CD14-positive monocyte (primary cell): ENCODE measurements around the gene TRIM27. TPM values are rescaled to one million over a fixed set of nuclear protein-coding genes. Genes with fewer than 3 reads are reported as not detected.

Source experiments
- DNase-seq, 3 donors: peaks; one replicate each; pipeline ENCODE4 v3.0.0-alpha.2; 2011 to 2022
- H2AFZ ChIP-seq: 2 replicates; pipeline ENCODE4 v1.6.0; 2012; ENCODE audit warnings: mild to moderate bottlenecking, low read depth, low read length, inconsistent platforms; ENCODE audit not compliant: insufficient read depth, poor library complexity, severe bottlenecking
- H3K27ac ChIP-seq, 2 donors: 1 replicate in 1 of 2; 2 replicates in 1 of 2; pipeline ENCODE4 v1.5.1; 2012 to 2013; ENCODE audit warnings: low read length in 2 of 2, control low read depth in 1 of 2, inconsistent platforms in 1 of 2, low read depth in 1 of 2, mild to moderate bottlenecking in 1 of 2
- H3K27me3 ChIP-seq, 2 donors: one replicate each; pipeline versions ENCODE4 v1.6.0 to v1.6.1; 2011 to 2013; ENCODE audit warnings: low read length in 2 of 2; ENCODE audit not compliant: control insufficient read depth in 2 of 2, insufficient read depth in 2 of 2
- H3K36me3 ChIP-seq, 2 donors: replicated peaks in 1 of 2; 1 replicate in 1 of 2; 2 replicates in 1 of 2; pipeline versions ENCODE4 v1.5.1 to v1.6.1; 2012 to 2013; ENCODE audit warnings: low read length in 2 of 2, control low read depth in 1 of 2, inconsistent platforms in 1 of 2, mild to moderate bottlenecking in 1 of 2; ENCODE audit not compliant: insufficient read depth in 2 of 2, control insufficient read depth in 1 of 2
- H3K4me1 ChIP-seq, 2 donors: 1 replicate in 1 of 2; 2 replicates in 1 of 2; pipeline versions ENCODE4 v1.5.1 to v1.6.1; 2012 to 2013; ENCODE audit warnings: low read length in 2 of 2, control low read depth in 1 of 2, inconsistent platforms in 1 of 2, mild to moderate bottlenecking in 1 of 2, moderate library complexity in 1 of 2; ENCODE audit not compliant: insufficient read depth in 2 of 2, control insufficient read depth in 1 of 2
- H3K4me2 ChIP-seq: replicated peaks from 2 replicates; pipeline ENCODE3; 2012; ENCODE audit warnings: low read length, moderate library complexity, mild to moderate bottlenecking; ENCODE audit not compliant: poor library complexity, severe bottlenecking; ENCODE audit errors: extremely low read depth
- H3K4me3 ChIP-seq, 3 experiments: fragments of 200-600 bp in 1 of 3; sonication (generic) in 1 of 3; replicated peaks in 1 of 3; 1 replicate in 2 of 3; 2 replicates in 1 of 3; pipeline ENCODE4 v1.5.1; 2011 to 2013; ENCODE audit warnings: low read length in 3 of 3, mild to moderate bottlenecking in 3 of 3, control low read depth in 2 of 3, low read depth in 2 of 3, inconsistent platforms in 1 of 3, moderate library complexity in 1 of 3
- H3K79me2 ChIP-seq: 2 replicates; pipeline ENCODE4 v1.6.0; 2012; ENCODE audit warnings: mild to moderate bottlenecking, control low read depth, inconsistent platforms, low read length, moderate library complexity; ENCODE audit not compliant: insufficient read depth
- H3K9ac ChIP-seq: 2 replicates; pipeline ENCODE4 v1.6.0; 2017; ENCODE audit warnings: low read length, mild to moderate bottlenecking; ENCODE audit not compliant: insufficient read depth, poor library complexity, severe bottlenecking
- H3K9me3 ChIP-seq, 2 donors: replicated peaks in 1 of 2; 1 replicate in 1 of 2; 2 replicates in 1 of 2; pipeline versions ENCODE4 v1.5.1 to v1.6.1; 2012 to 2013; ENCODE audit warnings: low read length in 2 of 2, control low read depth in 1 of 2; ENCODE audit not compliant: control insufficient read depth in 1 of 2, insufficient read depth in 1 of 2
- H4K20me1 ChIP-seq: 2 replicates; pipeline ENCODE4 v1.6.0; 2012; ENCODE audit warnings: mild to moderate bottlenecking, low read length, control low read depth, moderate library complexity; ENCODE audit not compliant: insufficient read depth
- H3K27ac Mint-ChIP-seq, 7 donors: one replicate each; pipeline ENCODE4 v1.8.0; 2020; ENCODE audit warnings: mild to moderate bottlenecking in 7 of 7, mixed read lengths in 7 of 7, moderate library complexity in 6 of 7, inconsistent platforms in 2 of 7
- H3K27me3 Mint-ChIP-seq, 3 donors: one replicate each; pipeline ENCODE4 v1.8.0; 2021 to 2022; ENCODE audit warnings: low read depth in 3 of 3, mild to moderate bottlenecking in 3 of 3, mixed read lengths in 3 of 3, moderate library complexity in 3 of 3, inconsistent platforms in 1 of 3
- H3K36me3 Mint-ChIP-seq, 2 donors: one replicate each; pipeline ENCODE4 v1.8.0; 2020; ENCODE audit warnings: mixed read lengths in 2 of 2, inconsistent platforms in 1 of 2, mild to moderate bottlenecking in 1 of 2
- H3K4me1 Mint-ChIP-seq: one replicate; pipeline ENCODE4 v1.8.0; 2020; ENCODE audit warnings: mild to moderate bottlenecking, mixed read lengths
- H3K4me3 Mint-ChIP-seq, 2 donors: one replicate each; pipeline ENCODE4 v1.8.0; 2020; ENCODE audit warnings: mild to moderate bottlenecking in 2 of 2, mixed read lengths in 2 of 2, moderate library complexity in 1 of 2
- H3K9me3 Mint-ChIP-seq, 7 donors: one replicate each; pipeline ENCODE4 v1.8.0; 2020 to 2022; ENCODE audit warnings: mixed read lengths in 7 of 7, mild to moderate bottlenecking in 6 of 7, moderate library complexity in 6 of 7, inconsistent platforms in 2 of 7
- WGBS: methylation state at CpG from one replicate; pipeline ENCODE4 v1.1.5; 2013; ENCODE audit warnings: missing lambda C conversion rate; ENCODE audit not compliant: insufficient coverage; 5-methylcytosine and 5-hydroxymethylcytosine counted together
- intact Hi-C, 2 donors: fragments of 100-400 bp; cut with micrococcal nuclease; formaldehyde crosslinking; loops; one replicate each; pipeline versions ENCODE4 v1.15.0 to v1.15.1; 2023
- polyA plus RNA-seq, 3 donors: library from polyadenylated mRNA; depleted of rRNA in 1 of 3; unstranded in 2 of 3; stranded (reverse) in 1 of 3; fragments of 300-500 nt in 2 of 3; fragments of >200 nt in 1 of 3; fragmentation: Illumina TruSeq in 2 of 3; gene quantifications; 1 replicate in 2 of 3; 2 replicates in 1 of 3; pipeline ENCODE4 v1.2.3, GENCODE V29; 2012 to 2021
- TF ChIP-seq, protein P1 (sequence below): fragments of 200-600 bp; IDR thresholded peaks from one replicate; pipeline ENCODE4 v1.8.0; 2022; ENCODE audit warnings: antibody characterized with exemption, mild to moderate bottlenecking

Gene TRIM27
- polyA plus RNA-seq, 3 donors = 39.2 to 44.0 (median 42.2) TPM

DNA sequence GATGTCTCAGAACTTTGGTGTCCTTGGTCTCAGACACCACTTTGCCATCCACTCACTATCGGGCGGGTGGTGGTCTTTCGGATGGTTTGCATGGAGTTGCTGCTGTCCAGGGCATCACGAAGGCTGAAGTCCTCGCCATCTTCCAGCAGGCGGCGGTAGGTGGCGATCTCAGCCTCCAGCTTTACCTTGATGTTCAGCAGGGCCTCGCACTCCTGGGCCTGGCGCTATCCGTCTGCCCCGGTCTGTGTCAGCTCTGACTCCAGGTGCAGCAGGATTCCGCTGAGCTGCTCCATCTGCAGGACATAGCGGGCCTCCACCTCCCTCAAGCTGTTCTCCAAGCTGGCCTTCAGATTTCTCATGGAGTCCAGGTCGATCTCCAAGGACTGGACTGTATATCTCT lies 45.3 kb upstream of the TRIM27 start:
- Histone ChIP-seq H3K27me3 (peaks cover 0 to 5% of the 10 kb centered on the region in 2 donors), H3K9me3 (peaks cover 8 to 11% of the 10 kb centered on the region in 2 donors), H3K9ac (no peak overlapping the region), H2AFZ (no peak overlapping the region), H3K4me3 (no peak overlapping the region), H3K4me1 (no peaks in the 10 kb centered on the region), H3K36me3 (no peaks in the 10 kb centered on the region), H3K27ac (no peak overlapping the region), H3K79me2 (no peaks in the 10 kb centered on the region), H4K20me1 (no peaks in the 10 kb centered on the region), H3K4me2 (no peak overlapping the region)
- intact Hi-C loops = no loop called here
- no peak for DNase-seq
- Mint-ChIP-seq H3K9me3 (peaks cover 14 to 42% (median 22%) of the 10 kb centered on the region in 7 donors), H3K27me3 (peaks cover 4 to 14% (median 13%) of the 10 kb centered on the region in 3 donors), H3K36me3 (no peaks in the 10 kb centered on the region), H3K27ac (no peak overlapping the region), H3K4me1 (no peaks in the 10 kb centered on the region), H3K4me3 (no peak overlapping the region)
- TF ChIP-seq, protein P1, sequence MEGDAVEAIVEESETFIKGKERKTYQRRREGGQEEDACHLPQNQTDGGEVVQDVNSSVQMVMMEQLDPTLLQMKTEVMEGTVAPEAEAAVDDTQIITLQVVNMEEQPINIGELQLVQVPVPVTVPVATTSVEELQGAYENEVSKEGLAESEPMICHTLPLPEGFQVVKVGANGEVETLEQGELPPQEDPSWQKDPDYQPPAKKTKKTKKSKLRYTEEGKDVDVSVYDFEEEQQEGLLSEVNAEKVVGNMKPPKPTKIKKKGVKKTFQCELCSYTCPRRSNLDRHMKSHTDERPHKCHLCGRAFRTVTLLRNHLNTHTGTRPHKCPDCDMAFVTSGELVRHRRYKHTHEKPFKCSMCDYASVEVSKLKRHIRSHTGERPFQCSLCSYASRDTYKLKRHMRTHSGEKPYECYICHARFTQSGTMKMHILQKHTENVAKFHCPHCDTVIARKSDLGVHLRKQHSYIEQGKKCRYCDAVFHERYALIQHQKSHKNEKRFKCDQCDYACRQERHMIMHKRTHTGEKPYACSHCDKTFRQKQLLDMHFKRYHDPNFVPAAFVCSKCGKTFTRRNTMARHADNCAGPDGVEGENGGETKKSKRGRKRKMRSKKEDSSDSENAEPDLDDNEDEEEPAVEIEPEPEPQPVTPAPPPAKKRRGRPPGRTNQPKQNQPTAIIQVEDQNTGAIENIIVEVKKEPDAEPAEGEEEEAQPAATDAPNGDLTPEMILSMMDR = no peak
- WGBS = 95% methylated on average over 15 of the region's 15 CpGs

DNA sequence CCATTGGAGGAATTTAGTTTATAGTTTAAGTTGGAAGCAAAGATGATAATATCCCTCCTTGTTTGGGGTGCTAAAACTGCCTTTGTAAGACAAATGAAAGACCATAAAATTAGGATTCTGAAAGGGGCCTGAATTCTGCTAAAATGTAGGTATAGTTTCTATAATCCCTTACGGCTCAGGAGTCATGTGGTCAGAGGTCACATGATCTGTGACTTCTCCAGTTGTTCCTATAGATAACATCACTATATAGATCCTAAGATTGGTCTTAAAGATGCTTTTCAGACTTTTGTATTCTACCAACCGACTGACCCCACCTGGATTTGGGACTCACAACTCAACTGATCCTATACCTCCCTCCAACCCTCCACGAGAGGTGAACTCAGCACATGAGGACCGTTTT lies 44.7 kb upstream of the TRIM27 start:
- intact Hi-C loops = no loop called here
- Histone ChIP-seq H3K9ac (no peak overlapping the region), H3K9me3 (peaks cover 8 to 11% of the 10 kb centered on the region in 2 donors), H3K4me2 (no peak overlapping the region), H3K27ac (no peak overlapping the region), H3K4me1 (no peaks in the 10 kb centered on the region), H3K27me3 (peaks cover 0 to 5% of the 10 kb centered on the region in 2 donors), H4K20me1 (no peaks in the 10 kb centered on the region), H3K79me2 (no peaks in the 10 kb centered on the region), H3K36me3 (no peaks in the 10 kb centered on the region), H2AFZ (no peak overlapping the region), H3K4me3 (no peak overlapping the region)
- H3K27ac Mint-ChIP-seq = no peak overlapping the region
- H3K36me3 Mint-ChIP-seq = no peaks in the 10 kb centered on the region
- H3K27me3 Mint-ChIP-seq = peaks cover 7 to 17% (median 16%) of the 10 kb centered on the region in 3 donors
- TF ChIP-seq, protein P1 = no peak
- H3K4me3 Mint-ChIP-seq = no peak overlapping the region
- WGBS = 89% methylated on average over 3 of the region's 4 CpGs
- no peaks in the 10 kb centered on the region for H3K4me1 Mint-ChIP-seq
- DNase-seq = no peak
- H3K9me3 Mint-ChIP-seq = peaks cover 14 to 42% (median 22%) of the 10 kb centered on the region in 7 donors
